H1 (cell line): ENCODE data around the gene APBA2. TPM values are rescaled to one million over a fixed set of nuclear protein-coding genes. Genes with fewer than 3 reads are reported as not detected.

Experiments used
- CTCF ChIA-PET: fragments of 300-600 bp; sonication (Branson Sonifier 250); formaldehyde crosslinking; loops from one replicate; lab custom pipeline; 2021; ENCODE audit not compliant: partially characterized antibody; lab: Charles Lee
- POLR2A ChIA-PET: fragments of 300-600 bp; sonication (Branson Sonifier 250); formaldehyde crosslinking; loops from one replicate; lab custom pipeline; 2021; ENCODE audit warnings: inconsistent platforms; ENCODE audit not compliant: partially characterized antibody; lab: Charles Lee
- DNase-seq, 2 experiments: peaks; one replicate each; pipeline versions ENCODE4 v3.0.0 to v3.0.0-alpha.2; 2010 to 2022; ENCODE audit warnings: low spot score in 2 of 2, low read depth in 1 of 2, mixed read lengths in 1 of 2
- FAIRE-seq: peaks from 2 replicates; lab custom pipeline; 2011; peaks lifted over from hg19 to GRCh38; lab: Jason Lieb, UNC
- H2AFZ ChIP-seq: 2 replicates; pipeline ENCODE4 v1.8.1; 2012; ENCODE audit warnings: low read length, inconsistent platforms
- H2AK5ac ChIP-seq: 2 replicates; pipeline ENCODE4 v1.6.1; 2013; ENCODE audit warnings: low read depth, low read length
- H2BK120ac ChIP-seq: replicated peaks from 2 replicates; pipeline ENCODE3; 2013; ENCODE audit warnings: low read depth, low read length, inconsistent platforms
- H2BK12ac ChIP-seq: 2 replicates; pipeline ENCODE4 v1.6.1; 2013; ENCODE audit warnings: low read depth, low read length
- H2BK15ac ChIP-seq: 2 replicates; pipeline ENCODE4 v1.6.1; 2013; ENCODE audit warnings: low read length
- H2BK20ac ChIP-seq: 2 replicates; pipeline ENCODE4 v1.6.1; 2013; ENCODE audit warnings: low read length
- H2BK5ac ChIP-seq: 2 replicates; pipeline ENCODE4 v1.6.1; 2013; ENCODE audit warnings: low read depth, low read length
- H3K14ac ChIP-seq: 2 replicates; pipeline ENCODE4 v1.6.1; 2013; ENCODE audit warnings: inconsistent platforms; ENCODE audit not compliant: insufficient read length
- H3K18ac ChIP-seq: 2 replicates; pipeline ENCODE4 v1.6.1; 2013; ENCODE audit warnings: low read length; ENCODE audit errors: extremely low read depth
- H3K23ac ChIP-seq: 2 replicates; pipeline ENCODE4 v1.6.1; 2013; ENCODE audit warnings: inconsistent platforms; ENCODE audit not compliant: insufficient read length
- H3K23me2 ChIP-seq: 2 replicates; pipeline ENCODE4 v1.6.1; 2013; ENCODE audit warnings: low read depth, low read length
- H3K27ac ChIP-seq: 2 replicates; pipeline ENCODE4 v1.6.1; 2011; ENCODE audit warnings: low read depth, low read length, inconsistent platforms
- H3K27me3 ChIP-seq, 4 experiments: replicated peaks in 1 of 4; 1 replicate in 1 of 4; 2 replicates in 3 of 4; pipeline versions ENCODE4 v1.6.1 to v1.8.1; 2011 to 2013; ENCODE audit warnings: low read length in 3 of 4, mild to moderate bottlenecking in 3 of 4, inconsistent platforms in 2 of 4, mixed read lengths in 2 of 4, moderate library complexity in 1 of 4; ENCODE audit not compliant: control insufficient read depth in 3 of 4, insufficient read depth in 3 of 4; ENCODE audit errors: extremely low read depth in 1 of 4
- H3K36me3 ChIP-seq, 4 experiments: 2 replicates each; pipeline versions ENCODE4 v1.6.1 to v1.8.1; 2011 to 2013; ENCODE audit warnings: mild to moderate bottlenecking in 4 of 4, low read length in 3 of 4, moderate library complexity in 2 of 4, control low read depth in 1 of 4, inconsistent platforms in 1 of 4; ENCODE audit not compliant: insufficient read depth in 4 of 4, control insufficient read depth in 2 of 4
- H3K4ac ChIP-seq: replicated peaks from 2 replicates; pipeline ENCODE3; 2013; ENCODE audit warnings: low read length, low read depth, mixed read lengths, inconsistent platforms; ENCODE audit not compliant: insufficient read length
- H3K4me1 ChIP-seq, 4 experiments: replicated peaks in 1 of 4; 1 replicate in 1 of 4; 2 replicates in 3 of 4; pipeline versions ENCODE4 v1.6.1 to v1.8.1; 2011 to 2013; ENCODE audit warnings: low read length in 3 of 4, inconsistent platforms in 2 of 4, mixed read lengths in 1 of 4; ENCODE audit not compliant: insufficient read depth in 4 of 4, control insufficient read depth in 3 of 4
- H3K4me2 ChIP-seq, 2 experiments: 2 replicates each; pipeline versions ENCODE4 v1.6.1 to v1.8.1; 2011 to 2013; ENCODE audit warnings: low read depth in 2 of 2, low read length in 2 of 2, control low read depth in 1 of 2, inconsistent platforms in 1 of 2, mild to moderate bottlenecking in 1 of 2; ENCODE audit not compliant: insufficient read depth in 1 of 2
- H3K4me3 ChIP-seq, 4 experiments: fragments of 200-600, 300-600 bp in 1 of 4; sonication (generic), shearing (Covaris generic), sonication (Bioruptor Twin) in 1 of 4; 2 replicates each; pipeline versions ENCODE4 v1.5.1 to v1.8.1; 2011 to 2016; ENCODE audit warnings: low read length in 4 of 4, low read depth in 3 of 4, control low read depth in 2 of 4, inconsistent platforms in 2 of 4, mild to moderate bottlenecking in 2 of 4, mixed read lengths in 1 of 4, moderate library complexity in 1 of 4; ENCODE audit not compliant: insufficient read depth in 2 of 4; ENCODE audit errors: extremely low read depth in 1 of 4
- H3K56ac ChIP-seq: replicated peaks from 2 replicates; pipeline ENCODE3; 2013; ENCODE audit warnings: low read depth, mild to moderate bottlenecking, mixed read lengths, low read length, inconsistent platforms; ENCODE audit not compliant: insufficient read length
- H3K79me1 ChIP-seq: 2 replicates; pipeline ENCODE4 v1.6.1; 2013; ENCODE audit warnings: low read depth, low read length, control low read depth
- H3K79me2 ChIP-seq, 2 experiments: 2 replicates each; pipeline versions ENCODE4 v1.6.1 to v1.8.1; 2012 to 2013; ENCODE audit warnings: low read length in 2 of 2, mild to moderate bottlenecking in 2 of 2, inconsistent platforms in 1 of 2; ENCODE audit not compliant: insufficient read depth in 2 of 2, control insufficient read depth in 1 of 2
- H3K9ac ChIP-seq, 4 experiments: replicated peaks in 1 of 4; 1 replicate in 1 of 4; 2 replicates in 3 of 4; pipeline versions ENCODE4 v1.6.1 to v1.8.1; 2011 to 2013; ENCODE audit warnings: low read depth in 3 of 4, low read length in 3 of 4, control low read depth in 2 of 4, mild to moderate bottlenecking in 2 of 4, moderate library complexity in 2 of 4, inconsistent platforms in 1 of 4; ENCODE audit errors: extremely low read depth in 1 of 4
- H3K9me3 ChIP-seq, 2 experiments: 2 replicates each; pipeline versions ENCODE4 v1.6.1 to v1.8.1; 2012 to 2013; ENCODE audit warnings: mild to moderate bottlenecking in 2 of 2, moderate library complexity in 2 of 2, control low read depth in 1 of 2, inconsistent platforms in 1 of 2, low read depth in 1 of 2, low read length in 1 of 2, mixed read lengths in 1 of 2; ENCODE audit not compliant: insufficient read depth in 2 of 2
- H4K20me1 ChIP-seq, 2 experiments: replicated peaks in 1 of 2; 2 replicates each; pipeline versions ENCODE3 to v1.8.1; 2011 to 2013; ENCODE audit warnings: inconsistent platforms in 2 of 2, low read length in 2 of 2, mild to moderate bottlenecking in 1 of 2; ENCODE audit not compliant: insufficient read depth in 2 of 2, control insufficient read depth in 1 of 2
- H4K5ac ChIP-seq: 2 replicates; pipeline ENCODE4 v1.6.1; 2013; ENCODE audit warnings: low read length, low read depth, mixed read lengths, inconsistent platforms; ENCODE audit not compliant: insufficient read length
- H4K8ac ChIP-seq: 2 replicates; pipeline ENCODE4 v1.8.0; 2013; ENCODE audit warnings: mild to moderate bottlenecking, moderate library complexity, low read length, inconsistent platforms; ENCODE audit not compliant: insufficient read depth; ENCODE audit errors: extremely low read depth
- H4K91ac ChIP-seq: replicated peaks from 2 replicates; pipeline ENCODE3; 2013; ENCODE audit warnings: low read length, mixed read lengths, inconsistent platforms; ENCODE audit not compliant: insufficient read length
- WGBS, 2 experiments: shearing (Covaris generic) in 1 of 2; methylation state at CpG; one replicate each; pipeline versions ENCODE4 v1.1.6 to v1.1.7; 2013 to 2015; ENCODE audit warnings: low lambda C conversion rate in 2 of 2, mixed read lengths in 2 of 2, inconsistent platforms in 1 of 2, low coverage in 1 of 2, missing lambda C conversion rate in 1 of 2; ENCODE audit not compliant: insufficient replicate concordance in 2 of 2, insufficient coverage in 1 of 2, insufficient read length in 1 of 2; ENCODE audit errors: extremely low coverage in 1 of 2, missing lambda C conversion rate in 1 of 2; 5-methylcytosine and 5-hydroxymethylcytosine counted together
- polyA plus RNA-seq, 7 experiments: library from polyadenylated mRNA; depleted of rRNA in 3 of 7; stranded (reverse) in 5 of 7; unstranded in 2 of 7; fragments of >200 nt in 5 of 7; fragments of 200-250 nt in 2 of 7; gene quantifications; 1 replicate in 5 of 7; 2 replicates in 1 of 7; 4 replicates in 1 of 7; pipeline versions ENCODE4 v1.2.1 to v1.2.3, GENCODE V29; 2011 to 2013; ENCODE audit warnings: missing spikeins in 2 of 7, mixed read lengths in 2 of 7
- total RNA-seq: library from RNA; stranded (reverse); fragmentation: NEBNext Ultra II Directional; extraction: Animal tissue kit (Norgen Biotek cat#: 25700); gene quantifications from 2 replicates; pipeline ENCODE4 v1.2.1, GENCODE V29; 2021

APBA2 gene
- total and polyA plus RNA-seq, 2 of the 8 experiments (the other 6 are each of a cell fraction or from before 2014, with no cell fraction given), result 15.5 to 19.0 TPM

DNA sequence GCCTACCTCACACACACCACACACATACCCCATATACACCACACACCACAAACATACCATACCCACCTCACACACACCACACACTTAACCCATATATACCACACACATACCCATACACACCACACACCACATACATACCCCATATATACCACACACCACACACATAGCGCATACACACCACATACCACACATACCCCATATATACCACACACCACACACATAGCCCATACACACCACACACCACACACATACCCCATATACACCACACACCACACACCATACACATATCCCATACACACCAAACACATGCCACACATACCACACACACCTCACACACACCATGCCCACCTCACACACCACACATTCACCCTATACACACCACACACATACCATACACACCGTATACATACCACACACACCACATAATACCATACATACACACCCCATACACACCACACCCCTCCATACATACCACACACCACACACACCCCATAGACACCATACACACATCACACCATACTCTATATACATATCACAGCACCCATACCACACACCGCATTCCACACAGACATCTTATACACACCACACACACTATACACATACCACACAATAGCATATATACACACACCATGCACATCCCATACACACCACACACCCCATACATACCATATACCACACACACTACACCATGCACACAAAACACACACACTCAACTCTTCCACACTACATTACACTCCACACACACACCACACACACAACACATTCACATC lies 29.5 kb downstream of the APBA2 start:
- DNase-seq (no peak), FAIRE-seq (no peak)
- ChIA-PET CTCF (interaction anchor here (0.9 to 4.7 kb wide), 4 partner anchors 12 to 125 kb away, joined by 3 to 51 read pairs (median 6); no protein-coding TSS in a partner anchor), POLR2A (no interaction called here)
- Histone ChIP-seq H3K4me2 (no peak overlapping the region), H4K91ac (peak overlapping the region; percentile 96), H3K79me2 (no peaks in the 10 kb centered on the region), H2BK120ac (no peak overlapping the region), H2AK5ac (peak overlapping the region; percentile 30; the same call in 1 of the 2 replicates), H2AFZ (no peak overlapping the region), H2BK12ac (peak overlapping the region; percentile 71; the same call in 1 of the 2 replicates), H4K5ac (no peak overlapping the region), H2BK20ac (0 out of 2 replicates have a peak overlapping the region, but pooled peaks have one; percentile 4), H4K20me1 (peaks cover 0 to 11% of the 10 kb centered on the region in 2 experiments), H3K9me3 (no peaks in the 10 kb centered on the region), H3K27ac (no peak overlapping the region), H3K4ac (no peak overlapping the region), H3K23me2 (peaks cover 11% of the 10 kb centered on the region; the same call in 1 of the 2 replicates), H2BK15ac (peak overlapping the region; percentile 10; the same call in 1 of the 2 replicates), H3K18ac (no peak overlapping the region), H3K56ac (peak overlapping the region; percentile 96), H3K23ac (peak overlapping the region; percentile 55), H3K14ac (no peak overlapping the region), H3K9ac (no peak overlapping the region; a peak in 1 of 7 replicates), H3K27me3 (no peaks in the 10 kb centered on the region), H2BK5ac (peak overlapping the region; percentile 0; the same call in 1 of the 2 replicates), H3K4me1 (peaks cover 8 to 27% (median 16%) of the 10 kb centered on the region in 4 experiments), H3K36me3 (no peaks in the 10 kb centered on the region; a peak in 1 of 8 replicates), H3K79me1 (peaks cover 8% of the 10 kb centered on the region), H3K4me3 (no peak overlapping the region), H4K8ac (peak overlapping the region; percentile 69; the same call in 1 of the 2 replicates)
- 92 to 100% methylated on average over 3 of the region's 3 CpGs for WGBS, 2 experiments
